Measurements from ENCODE around the gene KPNA1. TPM values are rescaled to one million over a fixed set of nuclear protein-coding genes. Genes with fewer than 3 reads are reported as not detected.
A peak's percentile ranks its signal among the peaks of the same experiment; 100 is the strongest.
"Not testable (repeated sequence)": the region's sequence is repeated elsewhere in the genome, so short reads cannot be mapped to it uniquely, and the experiment has no call there.

KPNA1 gene
- polyA plus RNA-seq, 4 donors: 41.3 to 50.4 (median 48.9) TPM

DNA sequence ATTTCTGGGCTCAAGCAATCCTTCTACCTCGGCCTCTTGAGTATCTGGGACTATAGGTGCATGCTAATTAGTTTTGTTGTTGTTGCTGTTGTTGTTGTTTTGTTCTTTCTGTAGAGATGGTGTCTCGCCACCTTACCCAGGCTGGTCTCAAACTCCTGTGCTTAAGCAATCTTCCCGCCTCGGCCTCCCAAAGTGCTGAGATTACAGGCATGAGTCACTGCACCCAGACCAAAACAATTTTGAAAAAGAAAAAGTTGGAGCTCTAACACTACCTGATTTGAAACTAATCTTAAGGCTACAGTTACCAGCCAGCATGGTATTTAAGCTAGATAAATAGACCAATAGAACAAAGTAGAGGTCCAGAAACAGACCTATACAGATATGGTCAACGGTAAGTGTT is 29.8 kb downstream of the KPNA1 start:
- no peak for DNase-seq (ENCODE audit: low read depth in 4 of 4, low spot score in 2 of 4)

DNA sequence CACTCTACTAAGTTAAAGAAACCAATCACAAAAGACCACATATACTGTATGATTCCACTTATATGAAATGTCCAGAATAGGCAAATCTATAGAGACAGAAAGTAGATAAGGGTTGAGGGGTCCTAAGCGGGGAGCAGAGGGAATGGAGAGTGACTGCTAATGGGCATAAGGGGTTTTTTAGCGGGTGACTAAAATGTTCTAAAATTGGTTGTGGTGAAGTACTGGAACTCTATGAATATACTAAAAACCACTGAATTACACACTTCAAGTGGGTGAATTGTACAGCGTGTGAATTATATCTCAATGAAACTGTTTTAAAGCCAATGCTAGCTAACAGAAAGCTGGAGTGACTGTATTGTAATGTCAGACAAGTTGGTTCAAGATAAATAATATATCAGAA is 33.3 kb downstream of the KPNA1 start:
- DNase-seq (ENCODE audit: low read depth in 4 of 4, low spot score in 2 of 4): no peak

DNA sequence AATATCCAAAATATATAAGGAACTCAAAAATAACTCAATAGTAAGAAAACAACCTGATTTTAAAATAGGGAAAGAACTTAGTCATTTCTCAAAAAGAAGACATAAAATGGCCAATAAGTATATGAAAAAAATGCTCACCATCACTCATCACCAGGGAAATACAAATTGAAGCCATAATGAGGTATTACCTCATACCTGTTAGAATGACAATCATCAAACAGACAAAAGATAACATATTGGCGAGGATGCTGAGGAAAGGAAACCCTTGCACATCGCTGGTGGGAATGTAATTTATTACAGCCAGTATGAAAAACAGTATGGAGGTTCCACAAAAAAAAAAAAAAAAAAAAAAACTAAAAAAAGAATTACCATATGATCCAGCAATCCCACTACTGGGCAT is 38.2 kb downstream of the KPNA1 start:
- no peak for DNase-seq (ENCODE audit: low read depth in 4 of 4, low spot score in 2 of 4)

GRCh38 chr3:122475316-122475715 is 39.4 kb downstream of the KPNA1 start:
- DNase-seq (ENCODE audit: low read depth in 4 of 4, low spot score in 2 of 4): no peak

- no peak for DNase-seq (ENCODE audit: low read depth in 4 of 4, low spot score in 2 of 4)
Observed at GRCh38 chr3:122469659-122470058, 45.1 kb downstream of the KPNA1 start.

DNA sequence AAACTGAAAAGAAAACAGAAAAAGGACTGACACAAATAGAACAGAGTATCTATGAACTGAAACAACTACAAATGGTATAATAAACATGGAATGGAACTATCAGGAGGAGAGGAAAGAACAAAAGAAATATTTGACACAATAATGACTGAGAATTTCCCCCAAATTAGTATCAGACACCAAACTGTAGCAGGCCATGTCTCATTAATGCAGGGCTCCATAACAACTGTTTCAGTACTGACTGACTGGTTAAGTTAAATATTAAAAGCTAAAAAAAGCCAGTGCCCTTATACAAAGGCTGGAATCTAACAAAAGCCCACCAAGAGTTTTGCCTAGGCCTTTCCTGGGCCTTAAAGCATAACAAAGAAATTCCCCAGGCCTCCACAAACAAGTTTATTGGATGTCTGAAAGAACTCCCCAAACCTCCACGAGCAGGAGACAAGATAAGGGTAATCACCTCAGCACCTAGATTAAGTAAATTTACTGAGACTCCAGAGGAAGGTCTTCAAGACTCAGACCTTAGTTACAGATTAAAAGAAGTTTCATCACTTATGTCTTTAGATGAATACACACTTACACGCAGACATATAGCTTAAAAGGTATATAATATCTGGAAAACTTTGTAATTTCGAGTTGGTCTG is 45.7 kb downstream of the KPNA1 start:
- no peak for DNase-seq (ENCODE audit: low read depth in 4 of 4, low spot score in 2 of 4)

- DNase-seq (ENCODE audit: low read depth in 4 of 4, low spot score in 2 of 4): no peak
Observed at GRCh38 chr3:122466701-122467240, 48.0 kb downstream of the KPNA1 start.

DNA sequence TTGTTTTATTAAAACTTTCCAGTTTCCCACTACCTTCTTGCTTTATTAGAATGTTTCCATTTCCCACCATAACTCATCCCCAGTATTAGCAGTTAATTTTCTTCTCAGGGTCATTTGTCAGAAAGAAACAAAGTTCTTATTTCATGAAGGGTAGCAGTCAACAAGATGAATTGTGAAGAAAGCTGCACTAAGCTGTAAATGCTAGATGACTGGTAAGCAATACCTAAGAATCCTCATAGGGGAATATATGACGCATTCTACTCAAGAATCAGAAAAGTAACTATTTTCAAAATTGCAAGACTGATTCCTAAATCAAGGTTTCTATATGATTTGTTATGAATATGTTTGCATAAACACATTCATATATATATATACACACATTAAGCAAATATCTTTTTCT is 50.1 kb downstream of the KPNA1 start:
- no peak for DNase-seq (ENCODE audit: low read depth in 4 of 4, low spot score in 2 of 4)

GRCh38 chr3:122462406-122462805 is 52.3 kb downstream of the KPNA1 start:
- DNase-seq (ENCODE audit: low read depth in 4 of 4, low spot score in 2 of 4): no peak

GRCh38 chr3:122461806-122462205 is 52.9 kb downstream of the KPNA1 start:
- DNase-seq (ENCODE audit: low read depth in 4 of 4, low spot score in 2 of 4): no peak

- peak in 3 of 4 donors; percentile 2 to 9 (median 6) for DNase-seq (ENCODE audit: low read depth in 4 of 4, low spot score in 2 of 4)
Observed at GRCh38 chr3:122458992-122459391, 55.7 kb downstream of the KPNA1 start.

DNA sequence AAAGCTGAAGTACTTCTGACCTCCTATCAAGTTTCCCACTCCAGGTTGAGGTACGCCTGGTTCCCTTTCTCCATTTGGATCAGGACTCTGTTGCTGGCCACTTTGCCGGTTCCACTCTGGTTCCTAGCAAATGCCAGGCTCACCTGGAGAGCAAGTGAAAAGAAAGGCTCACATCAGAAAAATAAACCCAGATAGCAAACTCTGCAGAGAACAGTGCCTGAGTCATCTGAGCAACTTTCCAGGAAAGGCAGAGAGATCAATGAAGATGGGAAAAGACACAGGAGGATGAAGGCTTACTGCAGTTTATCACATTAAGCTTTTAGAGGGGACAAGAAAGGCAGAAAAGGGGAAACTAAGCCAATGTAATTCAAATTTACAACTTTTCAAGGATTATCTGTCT is 57.0 kb downstream of the KPNA1 start:
- DNase-seq (ENCODE audit: low read depth in 4 of 4, low spot score in 2 of 4): no peak

DNA sequence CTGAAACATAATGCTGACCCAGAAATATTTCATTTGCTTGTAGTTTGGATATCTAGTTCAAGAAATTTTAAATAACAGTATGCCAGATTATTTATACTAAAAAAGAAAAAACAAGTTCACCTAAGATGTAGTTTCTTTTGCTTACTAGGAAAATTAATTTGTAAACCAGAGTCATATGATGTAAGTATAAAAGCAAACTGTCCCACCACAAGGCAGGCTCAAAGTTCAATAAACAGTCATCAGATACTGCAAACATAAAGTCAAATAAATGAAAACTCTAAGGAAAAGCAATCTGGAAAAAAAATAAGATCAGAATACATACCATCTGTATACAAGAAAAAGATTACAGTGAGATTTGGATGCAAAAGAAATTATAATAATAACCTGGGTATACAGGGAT is 58.7 kb downstream of the KPNA1 start:
- DNase-seq (ENCODE audit: low read depth in 4 of 4, low spot score in 2 of 4): no peak

DNA sequence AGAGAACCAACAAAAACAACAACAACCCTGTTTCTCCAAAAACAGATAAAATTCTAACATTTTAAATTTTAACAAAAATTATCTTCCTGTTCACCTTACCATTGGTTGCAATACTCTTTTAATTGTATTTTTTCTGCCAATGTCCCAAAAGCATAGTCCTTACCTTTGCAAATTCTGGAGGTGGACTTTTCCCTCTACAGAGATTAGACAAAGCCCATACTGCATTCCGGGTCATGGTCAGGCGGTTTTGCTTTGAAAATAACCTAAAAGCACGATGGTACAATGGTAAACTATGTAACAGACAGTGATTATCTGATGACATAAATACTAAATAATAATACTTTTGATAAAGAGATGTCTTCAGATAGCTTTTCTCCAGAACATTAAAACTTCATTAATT is 63.4 kb downstream of the KPNA1 start:
- DNase-seq (ENCODE audit: low read depth in 4 of 4, low spot score in 2 of 4): no peak

- not testable (repeated sequence) for DNase-seq (ENCODE audit: low read depth in 4 of 4, low spot score in 2 of 4)
Observed at GRCh38 chr3:122448218-122448617, 66.5 kb downstream of the KPNA1 start.

- DNase-seq (ENCODE audit: low read depth in 4 of 4, low spot score in 2 of 4): not testable (repeated sequence)
Observed at GRCh38 chr3:122444491-122444887, 70.2 kb downstream of the KPNA1 start.

DNA sequence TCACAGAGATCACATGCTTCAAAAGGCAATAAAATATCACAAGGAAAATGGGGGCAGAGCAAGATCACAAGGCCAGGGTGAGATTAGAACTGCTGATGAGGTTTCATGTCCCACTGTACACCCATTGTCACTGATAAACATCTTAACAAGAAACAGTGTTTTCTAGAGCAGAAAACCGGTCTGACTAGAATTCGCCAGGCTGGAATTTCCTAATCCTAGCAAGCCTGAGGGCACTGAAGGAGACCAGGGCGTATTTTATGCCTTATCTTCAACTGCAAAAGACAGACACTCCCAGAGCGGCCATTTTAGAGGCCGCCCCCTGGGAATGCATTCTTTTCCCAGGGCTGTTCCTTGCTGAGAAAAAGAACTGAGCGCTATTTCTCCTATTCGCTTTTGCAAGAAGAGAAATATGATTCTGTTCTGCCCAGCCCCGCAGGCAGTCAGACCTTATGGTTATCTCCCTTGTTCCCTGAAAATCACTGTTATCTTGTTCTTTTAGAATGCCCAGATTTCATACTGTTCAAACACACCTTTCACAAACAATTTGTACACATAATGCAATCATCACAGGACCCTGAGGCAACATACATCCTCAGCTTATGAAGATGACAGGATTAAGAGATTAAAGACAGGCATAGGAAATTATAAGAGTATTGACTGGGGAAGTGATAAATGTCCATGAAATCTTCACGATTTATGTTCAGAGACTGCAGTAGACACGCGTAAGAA is 70.8 kb downstream of the KPNA1 start:
- DNase-seq (ENCODE audit: low read depth in 4 of 4, low spot score in 2 of 4): not testable (repeated sequence)

- no peak for DNase-seq (ENCODE audit: low read depth in 4 of 4, low spot score in 2 of 4)
Observed at GRCh38 chr3:122443090-122443489, 71.6 kb downstream of the KPNA1 start.

GRCh38 chr3:122435950-122436349 is 78.8 kb downstream of the KPNA1 start:
- DNase-seq (ENCODE audit: low read depth in 4 of 4, low spot score in 2 of 4): no peak

- no peak for DNase-seq (ENCODE audit: low read depth in 4 of 4, low spot score in 2 of 4)
Observed at GRCh38 chr3:122430371-122430770, 84.4 kb downstream of the KPNA1 start.

DNA sequence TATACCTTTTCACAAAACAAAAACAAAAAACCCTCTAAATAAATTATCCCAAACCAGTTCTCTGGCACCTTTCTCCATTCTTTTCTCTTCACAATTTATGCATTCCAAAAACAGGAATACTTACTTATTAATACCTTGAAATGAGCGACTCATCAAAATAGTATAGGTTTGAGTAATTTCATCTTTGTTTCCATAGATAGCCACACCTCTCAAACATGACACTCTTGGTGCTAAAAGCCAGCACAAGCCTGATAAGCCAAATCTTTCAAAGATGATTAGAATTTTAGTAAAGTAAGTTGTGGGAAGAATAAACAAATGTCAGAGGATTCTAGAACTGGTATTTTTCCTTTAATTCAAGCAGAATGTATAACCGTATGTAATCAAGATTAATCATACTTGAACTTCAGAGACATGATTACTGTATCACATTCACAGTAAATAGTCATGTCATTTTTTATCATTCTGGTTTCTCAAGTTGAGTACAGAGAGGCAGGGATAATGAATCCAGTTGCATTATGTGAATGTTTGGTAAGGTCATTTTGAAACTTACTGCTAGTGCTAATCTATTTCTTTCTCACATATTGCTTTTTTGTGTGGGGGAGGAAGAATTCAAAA is 86.8 kb downstream of the KPNA1 start:
- no peak for DNase-seq (ENCODE audit: low read depth in 4 of 4, low spot score in 2 of 4)

GRCh38 chr3:122421836-122422235 is 92.9 kb downstream of the KPNA1 start:
- no peak for DNase-seq (ENCODE audit: low read depth in 4 of 4, low spot score in 2 of 4)
